ENCODE data around the gene PNLDC1.
A peak's percentile ranks its signal among the peaks of the same experiment; 100 is the strongest.
"Not testable (repeated sequence)": the region's sequence is repeated elsewhere in the genome, so short reads cannot be mapped to it uniquely, and the experiment has no call there.

The PNLDC1 gene

DNA sequence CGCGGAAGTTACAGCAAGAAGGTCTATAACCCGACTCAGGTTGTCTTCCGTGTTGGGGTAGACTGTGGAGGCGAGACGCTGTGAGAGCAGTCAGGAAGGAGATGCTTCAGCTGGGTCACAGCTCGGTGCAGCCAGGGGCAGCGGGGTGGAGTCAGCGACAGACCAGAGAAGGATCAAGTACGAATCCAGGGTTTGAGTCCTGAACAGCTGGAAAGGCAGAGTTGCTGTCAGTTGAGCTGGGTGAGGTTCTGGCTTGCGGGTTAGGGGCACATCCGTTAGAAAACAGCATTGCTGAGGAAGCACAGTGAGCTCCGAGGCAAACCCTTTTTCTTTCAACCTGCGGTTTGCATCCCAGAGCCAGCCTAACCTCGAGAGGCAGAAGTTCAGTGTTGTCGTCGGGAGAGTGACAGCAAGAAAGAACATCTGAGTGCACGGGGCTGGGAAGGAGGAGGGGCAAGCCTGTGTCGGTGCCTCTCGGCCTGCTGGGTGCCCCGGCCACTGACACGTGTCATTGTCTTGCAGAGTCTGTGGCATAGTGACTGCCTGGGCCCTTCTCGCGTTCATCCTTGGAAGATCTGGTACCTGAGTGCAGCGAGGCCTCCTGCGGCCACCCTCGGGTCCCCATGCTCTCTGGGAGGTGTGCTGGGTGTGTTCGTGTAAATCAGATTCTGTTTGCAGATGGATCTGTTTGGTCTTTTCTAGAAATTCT, 20.0 kb downstream of the PNLDC1 start:
- DNase-seq (ENCODE audit: low read depth), result peak; percentile 5

- no peak for DNase-seq (ENCODE audit: low read depth)
Observed at GRCh38 chr6:159821122-159821521, 21.0 kb downstream of the PNLDC1 start.

- no peak for DNase-seq (ENCODE audit: low read depth)
Observed at GRCh38 chr6:159821726-159822125, 21.6 kb downstream of the PNLDC1 start.

- no peak for DNase-seq (ENCODE audit: low read depth)
Observed at GRCh38 chr6:159823953-159824352, 23.9 kb downstream of the PNLDC1 start.

- not testable (repeated sequence) for DNase-seq (ENCODE audit: low read depth)
Observed at GRCh38 chr6:159824690-159825089, 24.6 kb downstream of the PNLDC1 start.

GRCh38 chr6:159826004-159826403, 25.9 kb downstream of the PNLDC1 start:
- no peak for DNase-seq (ENCODE audit: low read depth)

- no peak for DNase-seq (ENCODE audit: low read depth)
Observed at GRCh38 chr6:159826968-159827647, 27.0 kb downstream of the PNLDC1 start.

GRCh38 chr6:159828074-159828473, 28.0 kb downstream of the PNLDC1 start:
- no peak for DNase-seq (ENCODE audit: low read depth)

- DNase-seq (ENCODE audit: low read depth), result no peak
Observed at GRCh38 chr6:159829526-159829925, 29.4 kb downstream of the PNLDC1 start.

- DNase-seq (ENCODE audit: low read depth), result no peak
Observed at GRCh38 chr6:159830501-159831372, 30.7 kb downstream of the PNLDC1 start.

- no peak for DNase-seq (ENCODE audit: low read depth)
Observed at GRCh38 chr6:159831373-159831679, 31.2 kb downstream of the PNLDC1 start.

DNA sequence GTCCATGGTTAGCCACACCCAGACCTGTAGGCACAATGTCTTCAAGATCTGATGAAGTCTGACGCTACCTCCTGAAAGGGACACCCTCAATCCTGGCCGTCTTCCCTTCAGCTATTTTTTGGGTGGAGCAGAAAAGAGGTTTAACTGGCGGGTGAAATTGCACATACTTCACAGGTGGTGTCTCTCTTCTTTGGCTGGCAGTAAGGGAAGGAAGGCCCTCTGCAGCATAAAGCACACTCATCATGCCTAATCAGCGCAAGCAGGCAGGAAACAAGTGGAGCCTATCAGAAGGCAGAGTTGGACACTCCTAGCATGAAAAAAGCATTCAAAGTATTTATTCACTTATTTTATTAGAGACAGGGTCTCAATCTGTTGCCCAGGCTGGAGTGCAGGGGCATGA, 32.9 kb downstream of the PNLDC1 start:
- DNase-seq (ENCODE audit: low read depth), result no peak

- no peak for DNase-seq (ENCODE audit: low read depth)
Observed at GRCh38 chr6:159833556-159833955, 33.5 kb downstream of the PNLDC1 start.

- DNase-seq (ENCODE audit: low read depth), result no peak
Observed at GRCh38 chr6:159833997-159834603, 34.0 kb downstream of the PNLDC1 start.

GRCh38 chr6:159836718-159837490, 36.8 kb downstream of the PNLDC1 start:
- DNase-seq (ENCODE audit: low read depth), result no peak

DNA sequence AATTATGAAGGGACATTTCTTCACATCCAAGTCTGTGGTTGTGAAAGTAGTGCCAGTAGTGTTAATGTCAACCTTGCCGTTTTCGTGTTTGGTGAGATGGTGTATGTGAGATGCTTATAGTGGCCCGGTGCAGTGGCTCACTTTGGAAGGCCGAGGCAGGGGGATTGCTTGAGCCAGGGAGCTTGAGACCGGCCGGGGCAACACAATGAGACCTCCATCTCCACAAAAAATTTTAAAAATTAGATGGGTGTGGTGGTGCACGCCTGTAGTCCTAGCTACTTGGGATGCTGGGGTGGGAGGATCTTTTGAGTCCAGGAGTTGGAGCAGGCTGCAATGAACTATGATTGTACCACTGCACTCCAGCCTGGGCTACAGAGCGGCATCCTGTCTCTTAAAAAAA, 37.4 kb downstream of the PNLDC1 start:
- DNase-seq (ENCODE audit: low read depth), result no peak

DNA sequence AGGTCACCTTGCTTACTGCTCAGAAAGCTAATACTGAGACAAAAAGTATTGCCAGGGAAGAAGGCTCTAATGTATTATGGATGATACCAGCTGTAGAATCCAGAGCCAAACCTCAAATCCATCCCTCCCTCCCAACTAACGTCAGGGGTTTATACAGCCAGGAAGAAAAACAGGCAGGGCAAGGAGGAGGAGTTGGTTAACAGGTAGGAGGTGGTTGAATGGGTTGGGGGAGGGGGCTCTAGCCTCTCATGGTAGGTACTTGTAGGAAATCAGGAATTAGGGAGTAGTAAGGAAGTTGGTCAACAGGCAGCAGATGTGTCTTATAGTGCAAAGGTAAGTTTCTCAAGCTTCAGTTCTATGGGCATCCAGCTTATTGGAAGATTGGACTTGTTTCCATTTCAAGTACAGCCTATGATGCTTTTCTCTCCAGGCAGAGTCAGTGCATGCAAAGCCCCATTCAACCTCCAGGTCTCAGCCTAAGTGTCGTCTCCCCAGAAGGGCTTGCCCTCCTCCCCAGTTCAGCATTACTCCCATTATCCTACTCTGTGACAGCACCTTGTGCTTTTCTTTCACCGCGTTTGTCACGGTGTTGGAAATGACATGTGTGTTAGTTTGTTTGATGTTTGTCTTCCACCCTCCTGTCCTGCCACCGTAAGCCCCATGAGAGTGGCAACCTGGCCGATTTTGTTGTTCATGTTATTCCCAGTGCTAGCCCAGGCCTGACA, 38.1 kb downstream of the PNLDC1 start:
- no peak for DNase-seq (ENCODE audit: low read depth)

DNA sequence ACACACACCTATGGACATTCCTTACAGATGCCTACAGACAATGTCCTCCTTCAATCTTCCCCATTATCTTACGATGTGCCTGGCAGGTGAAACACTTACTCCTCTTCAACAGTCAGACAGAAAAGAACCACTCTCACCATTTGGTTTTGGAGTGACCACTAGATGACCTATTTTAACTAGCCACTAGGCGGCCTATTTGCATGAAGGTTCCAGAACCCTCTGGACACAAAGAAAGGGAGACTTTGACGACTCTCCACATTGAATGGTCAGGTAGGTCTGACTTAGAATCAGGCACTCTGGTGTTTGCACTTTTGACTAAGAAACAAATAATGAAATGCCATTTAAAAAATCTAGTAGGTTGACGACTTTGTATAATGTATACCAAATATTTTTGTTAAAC, 42.0 kb downstream of the PNLDC1 start:
- DNase-seq (ENCODE audit: low read depth), result no peak

GRCh38 chr6:159844737-159845645, 44.9 kb downstream of the PNLDC1 start:
- no peak for DNase-seq (ENCODE audit: low read depth)

DNA sequence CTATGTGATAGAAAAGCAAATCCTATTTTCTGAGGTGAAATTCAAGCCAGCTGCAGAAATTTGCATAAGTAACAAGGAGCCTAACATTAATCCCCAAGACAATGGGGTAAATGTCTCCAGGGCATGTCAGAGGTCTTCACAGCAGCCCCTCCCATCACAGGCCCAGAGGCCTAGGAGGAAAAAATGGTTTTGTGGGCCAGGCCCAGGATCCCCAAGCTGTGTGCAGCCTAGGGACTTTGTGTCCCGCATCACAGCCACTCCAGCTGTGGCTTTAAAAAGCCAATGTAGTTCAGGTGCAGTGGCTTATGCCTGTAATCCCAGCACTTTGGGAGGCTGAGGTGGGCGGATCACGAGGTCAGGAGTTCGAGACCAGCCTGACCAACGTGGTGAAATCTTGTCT, 48.5 kb downstream of the PNLDC1 start:
- DNase-seq (ENCODE audit: low read depth), result not testable (repeated sequence)

All from stimulated activated CD4-positive, alpha-beta T cell treated with anti-CD3 and anti-CD28 coated beads, Interleukin-2, amount 100 ng/mL, for 4 hours (primary cell).